Upper lobe of left lung (tissue), 6 donors: Measurements from ENCODE around the gene GLDN. TPM values are rescaled to one million over a fixed set of nuclear protein-coding genes. Genes with fewer than 3 reads are reported as not detected.

Source experiments
- ATAC-seq, 2 donors: fragments of 200-7000 bp; cut with Tn5 transposase; one replicate each; pipeline ENCODE4 v1.9.1; 2022; ENCODE audit warnings: mild to moderate bottlenecking in 2 of 2, moderate library complexity in 2 of 2; ENCODE audit not compliant: low FRiP score in 2 of 2
- DNase-seq, 2 donors: peaks; one replicate each; pipeline ENCODE4 v3.0.0-alpha.2; 2019 to 2020
- H3K27ac ChIP-seq, 4 donors: fragments of 200-600 bp; sonication (generic); one replicate each; pipeline ENCODE4 v1.5.1; 2016 to 2019
- H3K27me3 ChIP-seq, 4 donors: fragments of 200-600 bp; sonication (generic); one replicate each; pipeline ENCODE4 v1.5.1; 2017 to 2019
- H3K36me3 ChIP-seq, 4 donors: fragments of 200-600 bp; sonication (generic); one replicate each; pipeline ENCODE4 v1.5.1; 2016 to 2019
- H3K4me1 ChIP-seq, 4 donors: fragments of 200-600 bp; sonication (generic); one replicate each; pipeline ENCODE4 v1.5.1; 2018 to 2019
- H3K4me3 ChIP-seq, 4 donors: fragments of 200-600 bp; sonication (generic); one replicate each; pipeline ENCODE4 v1.5.1; 2017 to 2019; ENCODE audit warnings: mild to moderate bottlenecking in 2 of 4, moderate library complexity in 1 of 4
- H3K9me3 ChIP-seq, 4 donors: fragments of 200-600 bp; sonication (generic); one replicate each; pipeline ENCODE4 v1.5.1; 2018 to 2019
- CTCF ChIP-seq, 6 experiments: fragments of 450-650 bp in 4 of 6; fragments of 200-600 bp in 2 of 6; sonication (generic) in 2 of 6; IDR thresholded peaks; one replicate each; pipeline ENCODE4 v1.5.1; 2016 to 2019; ENCODE audit warnings: antibody characterized with exemption in 6 of 6
- EP300 ChIP-seq, 4 donors: sonication (generic); formaldehyde crosslinking; IDR thresholded peaks; one replicate each; pipeline ENCODE4 v1.5.1; 2017; ENCODE audit warnings: antibody characterized with exemption in 4 of 4, control low read depth in 2 of 4
- POLR2A ChIP-seq, 4 donors: fragments of 450-650 bp; IDR thresholded peaks; one replicate each; pipeline ENCODE4 v1.5.1; 2016 to 2017; ENCODE audit warnings: antibody characterized with exemption in 4 of 4, mild to moderate bottlenecking in 2 of 4
- POLR2AphosphoS5 ChIP-seq, 2 donors: sonication (generic); formaldehyde crosslinking; IDR thresholded peaks; one replicate each; pipeline ENCODE4 v1.5.1; 2017; ENCODE audit warnings: antibody characterized with exemption in 2 of 2
- WGBS, 2 donors: methylation state at CpG; one replicate each; pipeline ENCODE4 v1.1.5; 2017 to 2018; 5-methylcytosine and 5-hydroxymethylcytosine counted together
- total RNA-seq, 6 donors: library from RNA; depleted of rRNA in 4 of 6; stranded (reverse); fragments of >200 nt in 4 of 6; gene quantifications; one replicate each; pipeline versions ENCODE4 v1.1.0 to v1.2.1, GENCODE V29; 2016 to 2021
- donor health status: DM: no; HTN: no; CAD: no; lungs with moderate emphysema.
- donor health status: DM: no; HTN: yes; CAD: no; lungs with severe emphysema.

Gene GLDN
- total RNA-seq, 6 donors from 2014 or later = 21.3 to 84.2 (median 46.5) TPM

GRCh38 chr15:51321316-51321715 lies 20.1 kb upstream of the GLDN start:
- Histone ChIP-seq H3K27me3 (no peaks in the 10 kb centered on the region), H3K36me3 (no peaks in the 10 kb centered on the region), H3K4me3 (no peak overlapping the region), H3K27ac (no peak overlapping the region), H3K9me3 (no peaks in the 10 kb centered on the region), H3K4me1 (peaks cover 0 to 16% (median 10%) of the 10 kb centered on the region in 4 donors)
- ATAC-seq (no peak), DNase-seq (no peak)
- TF ChIP-seq POLR2AphosphoS5 (IDR thresholded peaks at IDR 0.05) (no peak), EP300 (IDR thresholded peaks at IDR 0.05) (no peak), POLR2A (IDR thresholded peaks at IDR 0.05) (no peak), CTCF (IDR thresholded peaks at IDR 0.05) (no peak)
- WGBS, 2 donors = 80 to 90% methylated on average over 4 of the region's 4 CpGs

GRCh38 chr15:51322621-51323296 lies 18.7 kb upstream of the GLDN start:
- Histone ChIP-seq H3K4me1 (peaks cover 0 to 16% (median 10%) of the 10 kb centered on the region in 4 donors), H3K36me3 (no peaks in the 10 kb centered on the region), H3K9me3 (no peaks in the 10 kb centered on the region), H3K27me3 (no peaks in the 10 kb centered on the region), H3K27ac (peak overlapping the region; percentile 56 to 71 (median 62)), H3K4me3 (no peak overlapping the region)
- peak; percentile 16 to 61 for TF ChIP-seq POLR2AphosphoS5 (IDR thresholded peaks at IDR 0.05)
- TF ChIP-seq POLR2A (IDR thresholded peaks at IDR 0.05) = no peak
- peak in 1 of 2 donors; percentile 73 for ATAC-seq
- DNase-seq = peak in 1 of 2 donors; percentile 78
- WGBS, 2 donors = 74% methylated on average over 1 of the region's 1 CpG

GRCh38 chr15:51323749-51324148 lies 17.7 kb upstream of the GLDN start:
- 78 to 79% methylated on average over 7 of the region's 7 CpGs for WGBS, 2 donors
- Histone ChIP-seq H3K9me3 (no peaks in the 10 kb centered on the region), H3K4me3 (no peak overlapping the region), H3K4me1 (peaks cover 0 to 16% (median 10%) of the 10 kb centered on the region in 4 donors), H3K27ac (peak overlapping the region in 3 of 4 donors; percentile 42 to 56 (median 56)), H3K36me3 (no peaks in the 10 kb centered on the region), H3K27me3 (no peaks in the 10 kb centered on the region)
- DNase-seq (no peak), ATAC-seq (no peak)
- TF ChIP-seq CTCF (IDR thresholded peaks at IDR 0.05) (no peak), EP300 (IDR thresholded peaks at IDR 0.05) (no peak), POLR2A (IDR thresholded peaks at IDR 0.05) (no peak), POLR2AphosphoS5 (IDR thresholded peaks at IDR 0.05) (no peak)

GRCh38 chr15:51325167-51325566 lies 16.3 kb upstream of the GLDN start:
- H3K27ac ChIP-seq = no peak overlapping the region
- no peaks in the 10 kb centered on the region for H3K27me3 ChIP-seq
- DNase-seq (no peak), ATAC-seq (no peak)
- H3K4me3 ChIP-seq = no peak overlapping the region
- no peak for TF ChIP-seq POLR2A (IDR thresholded peaks at IDR 0.05)
- TF ChIP-seq EP300 (IDR thresholded peaks at IDR 0.05) = no peak
- no peak for TF ChIP-seq CTCF (IDR thresholded peaks at IDR 0.05)
- TF ChIP-seq POLR2AphosphoS5 (IDR thresholded peaks at IDR 0.05) = no peak
- no peaks in the 10 kb centered on the region for H3K9me3 ChIP-seq
- 89 to 97% methylated on average over 3 of the region's 3 CpGs for WGBS, 2 donors
- peaks cover 0 to 16% (median 10%) of the 10 kb centered on the region in 4 donors for H3K4me1 ChIP-seq
- no peaks in the 10 kb centered on the region for H3K36me3 ChIP-seq

- TF ChIP-seq CTCF (IDR thresholded peaks at IDR 0.05) = no peak
- no peak for TF ChIP-seq EP300 (IDR thresholded peaks at IDR 0.05)
- no peak for TF ChIP-seq POLR2A (IDR thresholded peaks at IDR 0.05)
- no peak for TF ChIP-seq POLR2AphosphoS5 (IDR thresholded peaks at IDR 0.05)
- H3K27ac ChIP-seq = no peak overlapping the region
- no peaks in the 10 kb centered on the region for H3K9me3 ChIP-seq
- H3K36me3 ChIP-seq = no peaks in the 10 kb centered on the region
- no peak overlapping the region for H3K4me3 ChIP-seq
- H3K27me3 ChIP-seq = no peaks in the 10 kb centered on the region
- ATAC-seq (no peak), DNase-seq (no peak)
- WGBS, 2 donors = 94 to 98% methylated on average over 2 of the region's 2 CpGs
- H3K4me1 ChIP-seq = peaks cover 0 to 14% (median 10%) of the 10 kb centered on the region in 4 donors
These were observed 14.4 kb upstream of the GLDN start for GRCh38 chr15:51327081-51327480.
